HG02759 (cell line): Measurements from ENCODE around the gene SPATA2.

Experiments
- ATAC-seq: cut with Tn5 transposase; IDR thresholded peaks from one replicate; pipeline ENCODE4 v1.9.1; 2021; ENCODE audit warnings: mild to moderate bottlenecking, moderate library complexity; ENCODE audit not compliant: unreplicated experiment

Gene SPATA2

GRCh38 chr20:49887251-49888211 lies 27.8 kb downstream of the SPATA2 start:
- no peak for ATAC-seq

GRCh38 chr20:49886571-49887213 lies 28.6 kb downstream of the SPATA2 start:
- no peak for ATAC-seq

- no peak for ATAC-seq
Measured at GRCh38 chr20:49885558-49886332, 29.6 kb downstream of the SPATA2 start.

- no peak for ATAC-seq
Measured at GRCh38 chr20:49883246-49883802, 32.0 kb downstream of the SPATA2 start.

- ATAC-seq: no peak
Measured at GRCh38 chr20:49882171-49882970, 33.0 kb downstream of the SPATA2 start.

- ATAC-seq: no peak
Measured at GRCh38 chr20:49880724-49881445, 34.4 kb downstream of the SPATA2 start.

- no peak for ATAC-seq
Measured at GRCh38 chr20:49880177-49880576, 35.2 kb downstream of the SPATA2 start.

- no peak for ATAC-seq
Measured at GRCh38 chr20:49878977-49879376, 36.4 kb downstream of the SPATA2 start.

GRCh38 chr20:49877386-49877921 lies 37.9 kb downstream of the SPATA2 start:
- no peak for ATAC-seq

- no peak for ATAC-seq
Measured at GRCh38 chr20:49874696-49875095, 40.6 kb downstream of the SPATA2 start.

GRCh38 chr20:49872056-49872455 lies 43.3 kb downstream of the SPATA2 start:
- no peak for ATAC-seq

- no peak for ATAC-seq
Measured at GRCh38 chr20:49871391-49871948, 43.9 kb downstream of the SPATA2 start.

GRCh38 chr20:49870261-49870660 lies 45.1 kb downstream of the SPATA2 start:
- ATAC-seq: no peak

GRCh38 chr20:49868964-49869363 lies 46.4 kb downstream of the SPATA2 start:
- no peak for ATAC-seq

GRCh38 chr20:49868538-49868937 lies 46.8 kb downstream of the SPATA2 start:
- ATAC-seq: no peak

- ATAC-seq: no peak
Measured at GRCh38 chr20:49867453-49868215, 47.7 kb downstream of the SPATA2 start.

GRCh38 chr20:49866051-49866450 lies 49.3 kb downstream of the SPATA2 start:
- ATAC-seq: no peak

- no peak for ATAC-seq
Measured at GRCh38 chr20:49865559-49865958, 49.8 kb downstream of the SPATA2 start.
